HCT116 (cell line): ENCODE results near the gene KCNQ4. TPM values are rescaled to one million over a fixed set of nuclear protein-coding genes. Genes with fewer than 3 reads are reported as not detected.

ENCODE experiments used
- ATAC-seq: fragments of 200-7000 bp; cut with Tn5 transposase; 2 replicates; pipeline ENCODE4 v1.9.1; 2020; ENCODE audit warnings: mild to moderate bottlenecking, moderate library complexity
- BruUV-seq: library from RNA; stranded (reverse); fragments of 400-500 nt; replicated peaks from 2 replicates; lab custom pipeline; 2021; lab: Mats Ljungman, UMichigan
- CTCF ChIA-PET: fragments of 300-600 bp; sonication (Branson Sonifier 250); formaldehyde crosslinking; loops from one replicate; lab custom pipeline; 2021; ENCODE audit warnings: antibody characterized with exemption; lab: Charles Lee
- POLR2A ChIA-PET: fragments of 300-600, 350-600 bp; sonication (Branson Sonifier 250); formaldehyde crosslinking; loops from one replicate; lab custom pipeline; 2021; ENCODE audit warnings: antibody characterized with exemption; lab: Charles Lee
- RAD21 ChIA-PET, 2 experiments: fragments of 300-600 bp; sonication (Branson Sonifier 250); formaldehyde crosslinking; loops; one replicate each; lab custom pipeline; 2023; ENCODE audit warnings: low total read pairs in 2 of 2; ENCODE audit not compliant: uncharacterized antibody in 2 of 2, unreplicated experiment in 2 of 2, low non-redundant PET in 1 of 2; lab: Charles Lee
- DNase-seq: peaks from one replicate; pipeline ENCODE4 v3.0.0-alpha.2; 2010; ENCODE audit warnings: low read depth, low spot score
- H2AFZ ChIP-seq: fragments of 200-600 bp; shearing (Covaris generic), sonication (generic); 2 replicates; pipeline ENCODE4 v1.6.1; 2017; ENCODE audit warnings: low read depth, mixed run types, mixed read lengths, antibody characterized with exemption, low read length; ENCODE audit not compliant: poor library complexity, severe bottlenecking
- H3K27ac ChIP-seq: 2 replicates; pipeline ENCODE4 v1.5.1; 2012; ENCODE audit warnings: low read depth, low read length
- H3K27me3 ChIP-seq: fragments of 200-600 bp; sonication (generic); 2 replicates; pipeline ENCODE4 v1.6.1; 2016; ENCODE audit warnings: mixed run types, low read length, mixed read lengths; ENCODE audit not compliant: insufficient read depth
- H3K36me3 ChIP-seq, 2 experiments: fragments of 200-500 bp in 1 of 2; fragments of 200-600 bp in 1 of 2; sonication (Bioruptor generic) in 1 of 2; sonication (generic) in 1 of 2; 2 replicates each; pipeline versions ENCODE4 v1.5.1 to v1.6.1; 2014 to 2016; ENCODE audit warnings: low read length in 2 of 2, inconsistent platforms in 1 of 2, mixed read lengths in 1 of 2, mixed run types in 1 of 2; ENCODE audit not compliant: insufficient read depth in 2 of 2, control insufficient read depth in 1 of 2
- H3K4me1 ChIP-seq, 2 experiments: fragments of 200-600 bp in 1 of 2; sonication (generic) in 1 of 2; 2 replicates each; pipeline versions ENCODE4 v1.5.1 to v1.6.1; 2012 to 2017; ENCODE audit warnings: low read length in 2 of 2, inconsistent platforms in 1 of 2, mild to moderate bottlenecking in 1 of 2, mixed read lengths in 1 of 2, mixed run types in 1 of 2, moderate library complexity in 1 of 2; ENCODE audit not compliant: insufficient read depth in 2 of 2, control insufficient read depth in 1 of 2
- H3K4me2 ChIP-seq: fragments of 200-600 bp; sonication (generic); 2 replicates; pipeline ENCODE4 v1.6.1; 2017; ENCODE audit warnings: mixed run types, low read length, mixed read lengths
- H3K4me3 ChIP-seq, 2 experiments: fragments of 200-600 bp in 1 of 2; sonication (generic) in 1 of 2; replicated peaks in 1 of 2; 2 replicates each; pipeline ENCODE4 v1.5.1; 2011 to 2016; ENCODE audit warnings: low read length in 2 of 2, control low read depth in 1 of 2, low read depth in 1 of 2, mild to moderate bottlenecking in 1 of 2, mixed read lengths in 1 of 2, mixed run types in 1 of 2
- H3K79me2 ChIP-seq: fragments of 200-600 bp; sonication (generic); 2 replicates; pipeline ENCODE4 v1.6.1; 2017; ENCODE audit warnings: mild to moderate bottlenecking, mixed run types, low read length, moderate library complexity, mixed read lengths; ENCODE audit not compliant: insufficient read depth
- H3K9ac ChIP-seq: fragments of 200-600 bp; sonication (generic); 2 replicates; pipeline ENCODE4 v1.6.1; 2016; ENCODE audit warnings: low read length, mixed read lengths
- H3K9me2 ChIP-seq: fragments of 200-600 bp; sonication (generic), shearing (Covaris generic); 2 replicates; pipeline ENCODE4 v1.6.1; 2017; ENCODE audit warnings: mixed run types, mild to moderate bottlenecking, moderate library complexity; ENCODE audit not compliant: insufficient read depth
- H3K9me3 ChIP-seq, 2 experiments: fragments of 200-500 bp in 1 of 2; fragments of 200-600 bp in 1 of 2; sonication (Bioruptor generic) in 1 of 2; sonication (generic) in 1 of 2; 2 replicates each; pipeline ENCODE4 v1.6.1; 2014 to 2017; ENCODE audit warnings: low read length in 2 of 2, mixed read lengths in 2 of 2, inconsistent platforms in 1 of 2, low read depth in 1 of 2, mild to moderate bottlenecking in 1 of 2, mixed run types in 1 of 2, moderate library complexity in 1 of 2; ENCODE audit not compliant: control insufficient read depth in 1 of 2, insufficient read depth in 1 of 2
- H4K20me1 ChIP-seq: fragments of 200-600 bp; sonication (generic), shearing (Covaris generic); 2 replicates; pipeline ENCODE4 v1.6.1; 2017; ENCODE audit warnings: mixed run types, mild to moderate bottlenecking, moderate library complexity; ENCODE audit not compliant: insufficient read depth
- CEBPB ChIP-seq: IDR thresholded peaks from 2 replicates; pipeline ENCODE4 v1.6.1; 2012; ENCODE audit warnings: low read depth
- EGR1 ChIP-seq: IDR thresholded peaks from 2 replicates; pipeline ENCODE4 v1.6.1; 2012; ENCODE audit warnings: low read depth
- ELF1 ChIP-seq: IDR thresholded peaks from 2 replicates; pipeline ENCODE4 v1.6.1; 2012; ENCODE audit warnings: low read depth, borderline replicate concordance
- EZH2 ChIP-seq: fragments of 200-600 bp; sonication (generic); IDR thresholded peaks from 2 replicates; pipeline ENCODE4 v1.6.1; 2017; ENCODE audit warnings: antibody characterized with exemption, mixed run types
- EZH2phosphoT487 ChIP-seq: fragments of 200-600 bp; IDR thresholded peaks from 2 replicates; pipeline ENCODE4 v1.6.1; 2018; ENCODE audit warnings: antibody characterized with exemption, borderline replicate concordance
- FOSL1 ChIP-seq: IDR thresholded peaks from 2 replicates; pipeline ENCODE4 v1.6.1; 2012; ENCODE audit warnings: low read depth
- JUND ChIP-seq: IDR thresholded peaks from 2 replicates; pipeline ENCODE4 v1.6.1; 2012
- MAX ChIP-seq: IDR thresholded peaks from 2 replicates; pipeline ENCODE4 v1.6.1; 2012
- POLR2A ChIP-seq: IDR thresholded peaks from 2 replicates; pipeline ENCODE4 v1.7.0; 2011; ENCODE audit warnings: borderline replicate concordance; ENCODE audit not compliant: insufficient read depth, insufficient read length; ENCODE audit errors: extremely low read depth
- POLR2AphosphoS5 ChIP-seq: IDR thresholded peaks from 2 replicates; pipeline ENCODE4 v1.6.1; 2011; ENCODE audit warnings: mild to moderate bottlenecking, low read depth, low read length, moderate library complexity
- RAD21 ChIP-seq: IDR thresholded peaks from 2 replicates; pipeline ENCODE4 v1.6.1; 2012; ENCODE audit warnings: low read depth, mild to moderate bottlenecking
- SIN3A ChIP-seq: IDR thresholded peaks from 2 replicates; pipeline ENCODE4 v1.6.1; 2012; ENCODE audit warnings: low read depth
- SRF ChIP-seq: IDR thresholded peaks from 2 replicates; pipeline ENCODE4 v1.6.1; 2012; ENCODE audit warnings: low read depth
- YY1 ChIP-seq: IDR thresholded peaks from 2 replicates; pipeline ENCODE4 v1.6.1; 2011; ENCODE audit warnings: low read length, low read depth, moderate library complexity, mild to moderate bottlenecking; ENCODE audit not compliant: insufficient replicate concordance; ENCODE audit errors: extremely low read depth
- ZBTB33 ChIP-seq: IDR thresholded peaks from 2 replicates; pipeline ENCODE4 v1.6.1; 2011; ENCODE audit warnings: mild to moderate bottlenecking, low read length, moderate library complexity; ENCODE audit not compliant: insufficient replicate concordance; ENCODE audit errors: extremely low read depth
- ZNF274 ChIP-seq: fragments of 200-500 bp; sonication (Bioruptor generic); IDR thresholded peaks from 2 replicates; pipeline ENCODE4 v1.6.1; 2014; ENCODE audit warnings: mild to moderate bottlenecking, low read depth, low read length, inconsistent platforms
- intact Hi-C: fragments of 100-400 bp; cut with micrococcal nuclease; formaldehyde crosslinking; loops from 2 replicates; pipeline ENCODE4 v1.10.0; 2022
- total RNA-seq: library from RNA; stranded (reverse); gene quantifications from one replicate; pipeline ENCODE4 v1.2.1, GENCODE V29; 2021; ENCODE audit not compliant: unreplicated experiment

KCNQ4 gene
- total RNA-seq, 1 experiment from 2014 or later: 4.1 TPM

GRCh38 chr1:40794048-40794447 is 10.5 kb downstream of the KCNQ4 start:
- Histone ChIP-seq H3K36me3 (no peaks in the 10 kb centered on the region), H3K27me3 (no peaks in the 10 kb centered on the region), H3K4me3 (no peak overlapping the region), H4K20me1 (no peaks in the 10 kb centered on the region), H3K27ac (no peak overlapping the region), H3K9ac (no peak overlapping the region), H2AFZ (no peak overlapping the region), H3K4me2 (no peak overlapping the region)
- CTCF ChIA-PET: interaction anchor here (1.0 kb wide), 1 partner anchor 20 kb away, joined by 3 read pairs; no protein-coding TSS in a partner anchor
- no TSS peak for BruUV-seq
- TF ChIP-seq RAD21 (no peak), SRF (no peak), EGR1 (no peak), YY1 (no peak), POLR2AphosphoS5 (no peak), POLR2A (no peak), JUND (no peak), ZBTB33 (no peak), EZH2phosphoT487 (no peak), ZNF274 (no peak), EZH2 (no peak), CEBPB (no peak), SIN3A (no peak), ELF1 (no peak), MAX (no peak), FOSL1 (no peak)
- TF ChIP-seq, all 23 proteins: peak for 0
- intact Hi-C loops: no loop called here
- ATAC-seq (no peak), DNase-seq (no peak)
- Histone ChIP-seq H3K4me1 (0 out of 4 replicates have a peak, but pooled peaks cover 0 to 2% of the 10 kb centered on the region in 2 experiments), H3K79me2 (no peaks in the 10 kb centered on the region), H3K9me3 (no peaks in the 10 kb centered on the region), H3K9me2 (no peaks in the 10 kb centered on the region)
- RAD21 ChIA-PET: no interaction called here
- POLR2A ChIA-PET: no interaction called here
